ENCODE measurements around the gene DCHS2. TPM values are rescaled to one million over a fixed set of nuclear protein-coding genes. Genes with fewer than 3 reads are reported as not detected.
A peak's percentile ranks its signal among the peaks of the same experiment; 100 is the strongest.

The DCHS2 gene
- total RNA-seq, 1 donor from 2014 or later, result not detected

DNA sequence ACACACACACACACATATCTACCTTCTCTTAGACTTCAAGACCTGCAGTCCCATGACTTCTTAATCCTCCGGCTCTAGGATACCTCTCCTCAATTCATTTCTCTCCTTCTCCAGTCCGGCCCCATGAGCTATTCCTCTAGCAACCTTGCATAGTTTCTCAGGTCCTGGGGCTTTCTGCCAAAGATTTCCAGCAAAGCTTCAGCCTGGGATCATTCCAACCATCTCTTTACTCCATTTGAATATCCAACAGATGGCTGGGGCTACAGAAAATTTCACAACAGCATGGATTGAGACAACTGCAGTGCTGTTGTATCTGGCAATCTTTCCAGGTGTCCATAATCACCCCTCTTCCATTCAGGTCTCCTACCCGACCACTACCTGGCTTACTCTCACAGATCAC is 184.1 kb downstream of the DCHS2 start:
- TF ChIP-seq CTCF (IDR thresholded peaks at IDR 0.05; ENCODE audit: insufficient read depth, low read length, severe bottlenecking), result no peak
- H3K36me3 ChIP-seq (ENCODE audit: control insufficient read depth, insufficient read depth, low read length), result no peaks in the 10 kb centered on the region
- no peaks in the 10 kb centered on the region for H3K27me3 ChIP-seq (ENCODE audit: control insufficient read depth, insufficient read depth, low read length)
- no peak for DNase-seq (ENCODE audit: low read depth)
- H3K4me3 ChIP-seq (ENCODE audit: low read depth, low read length), result no peak overlapping the region
- FAIRE-seq, result no peak

- no peak overlapping the region for H3K4me3 ChIP-seq (ENCODE audit: low read depth, low read length)
- no peak for DNase-seq (ENCODE audit: low read depth)
- no peaks in the 10 kb centered on the region for H3K27me3 ChIP-seq (ENCODE audit: control insufficient read depth, insufficient read depth, low read length)
- no peak for TF ChIP-seq CTCF (IDR thresholded peaks at IDR 0.05; ENCODE audit: insufficient read depth, low read length, severe bottlenecking)
- H3K36me3 ChIP-seq (ENCODE audit: control insufficient read depth, insufficient read depth, low read length), result no peaks in the 10 kb centered on the region
- FAIRE-seq, result no peak
These were observed 186.0 kb downstream of the DCHS2 start for GRCh38 chr4:154305616-154306015.

- DNase-seq (ENCODE audit: low read depth) (peak; percentile 2), FAIRE-seq (no peak)
- H3K27me3 ChIP-seq (ENCODE audit: control insufficient read depth, insufficient read depth, low read length), result no peaks in the 10 kb centered on the region
- no peak for TF ChIP-seq CTCF (IDR thresholded peaks at IDR 0.05; ENCODE audit: insufficient read depth, low read length, severe bottlenecking)
- no peaks in the 10 kb centered on the region for H3K36me3 ChIP-seq (ENCODE audit: control insufficient read depth, insufficient read depth, low read length)
- H3K4me3 ChIP-seq (ENCODE audit: low read depth, low read length), result no peak overlapping the region
These were observed 186.9 kb downstream of the DCHS2 start for GRCh38 chr4:154304679-154305078.

DNA sequence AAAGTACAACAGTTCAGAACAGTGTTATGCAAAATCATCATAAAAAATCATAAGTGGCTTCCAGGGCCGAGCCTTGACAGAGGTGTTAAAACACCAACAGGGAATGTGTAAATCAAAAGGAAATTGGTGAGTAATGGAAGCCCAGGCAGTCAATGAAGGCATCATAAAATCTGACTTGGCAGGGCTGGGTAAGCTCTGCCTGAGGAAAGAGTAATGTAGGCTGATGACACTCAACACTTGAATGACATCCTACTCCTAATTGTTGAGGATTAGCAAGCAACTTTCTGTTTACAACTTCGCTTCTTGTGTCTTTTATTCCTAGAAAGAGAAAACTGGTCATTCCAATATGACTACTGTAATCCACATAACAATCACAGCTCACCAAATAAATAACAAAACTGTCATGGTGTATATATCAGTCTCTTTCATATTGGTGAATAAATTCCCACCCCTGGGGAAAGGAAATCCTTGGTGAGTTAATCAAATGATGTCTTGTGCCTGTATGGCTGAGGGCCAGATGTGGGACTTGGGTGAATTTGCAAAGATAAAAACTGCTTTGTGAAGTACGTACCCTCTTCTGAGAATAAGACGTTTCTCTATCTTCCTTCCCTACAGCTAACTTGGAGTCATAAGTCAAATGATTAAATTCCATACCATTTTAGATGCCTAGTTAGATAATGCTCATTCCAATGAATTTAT is 196.8 kb downstream of the DCHS2 start:
- H3K27me3 ChIP-seq (ENCODE audit: control insufficient read depth, insufficient read depth, low read length), result no peaks in the 10 kb centered on the region

GRCh38 chr4:154293427-154293826 is 198.2 kb downstream of the DCHS2 start:
- Histone ChIP-seq H3K27me3 (ENCODE audit: control insufficient read depth, insufficient read depth, low read length) (no peaks in the 10 kb centered on the region), H3K36me3 (ENCODE audit: control insufficient read depth, insufficient read depth, low read length) (no peaks in the 10 kb centered on the region), H3K4me3 (ENCODE audit: low read depth, low read length) (no peak overlapping the region)
- no peak for DNase-seq (ENCODE audit: low read depth)
- no peak for FAIRE-seq
- no peak for TF ChIP-seq CTCF (IDR thresholded peaks at IDR 0.05; ENCODE audit: insufficient read depth, low read length, severe bottlenecking)

More for the DNA sequence above, 196.8 kb downstream of the DCHS2 start:
- Histone ChIP-seq H3K4me3 (ENCODE audit: low read depth, low read length) (no peak overlapping the region), H3K36me3 (ENCODE audit: control insufficient read depth, insufficient read depth, low read length) (no peaks in the 10 kb centered on the region)
- TF ChIP-seq CTCF (IDR thresholded peaks at IDR 0.05; ENCODE audit: insufficient read depth, low read length, severe bottlenecking), result no peak
- DNase-seq (ENCODE audit: low read depth) (no peak), FAIRE-seq (no peak)

DNA sequence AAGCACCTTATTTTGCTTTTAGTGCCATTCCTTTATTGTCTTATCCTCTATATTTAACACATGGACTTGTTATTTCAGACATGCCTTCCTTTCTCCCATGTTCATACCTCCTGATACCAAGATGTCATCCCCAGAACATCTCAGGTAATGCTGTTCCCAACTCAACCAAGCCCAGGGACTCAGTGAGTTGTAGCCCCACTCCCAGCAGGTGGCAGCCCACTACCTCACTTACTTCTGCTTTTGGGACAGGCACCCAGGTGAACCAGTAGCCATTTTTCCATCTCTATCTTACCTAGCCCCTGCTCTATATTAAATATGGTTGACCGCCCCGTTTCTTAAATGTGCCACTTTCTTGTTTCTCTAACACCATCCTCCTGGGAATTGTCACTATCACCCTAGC is 199.0 kb downstream of the DCHS2 start:
- H3K36me3 ChIP-seq (ENCODE audit: control insufficient read depth, insufficient read depth, low read length), result no peaks in the 10 kb centered on the region
- FAIRE-seq, result no peak

More for the DNA sequence above, 199.0 kb downstream of the DCHS2 start:
- no peak for DNase-seq (ENCODE audit: low read depth)
- no peaks in the 10 kb centered on the region for H3K27me3 ChIP-seq (ENCODE audit: control insufficient read depth, insufficient read depth, low read length)
- no peak for TF ChIP-seq CTCF (IDR thresholded peaks at IDR 0.05; ENCODE audit: insufficient read depth, low read length, severe bottlenecking)
- no peak overlapping the region for H3K4me3 ChIP-seq (ENCODE audit: low read depth, low read length)
